Ishikawa (cell line): ENCODE results near the gene EMILIN2.

Experiments
- EP300 ChIP-seq: IDR thresholded peaks from 2 replicates; pipeline ENCODE4 v1.6.1; 2012; ENCODE audit warnings: borderline replicate concordance
- RAD21 ChIP-seq: IDR thresholded peaks from 2 replicates; pipeline ENCODE4 v1.6.1; 2012; ENCODE audit warnings: low read depth
- TCF12 ChIP-seq: IDR thresholded peaks from 2 replicates; pipeline ENCODE4 v1.6.1; 2012; ENCODE audit warnings: low read depth
- TEAD4 ChIP-seq: IDR thresholded peaks from 2 replicates; pipeline ENCODE4 v1.6.1; 2012
- ZBTB7A ChIP-seq: IDR thresholded peaks from 2 replicates; pipeline ENCODE4 v1.6.1; 2012; ENCODE audit warnings: low read depth
- TF ChIP-seq, protein P1 (sequence below): IDR thresholded peaks from 2 replicates; pipeline ENCODE4 v1.6.1; 2012

DNA sequence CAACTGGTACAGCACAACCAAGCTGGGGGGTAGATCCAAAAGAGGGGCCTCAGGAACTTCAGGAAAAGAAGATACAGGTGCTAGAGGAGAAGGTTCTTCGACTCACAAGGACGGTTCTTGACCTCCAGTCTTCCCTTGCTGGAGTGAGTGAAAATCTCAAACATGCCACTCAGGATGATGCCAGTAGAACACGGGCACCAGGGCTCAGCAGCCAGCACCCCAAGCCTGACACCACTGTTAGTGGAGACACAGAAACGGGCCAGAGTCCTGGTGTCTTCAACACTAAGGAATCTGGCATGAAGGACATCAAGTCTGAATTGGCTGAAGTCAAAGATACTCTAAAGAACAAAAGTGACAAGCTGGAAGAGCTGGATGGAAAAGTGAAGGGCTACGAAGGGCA lies 43.8 kb downstream of the EMILIN2 start:
- TF ChIP-seq, protein P1, sequence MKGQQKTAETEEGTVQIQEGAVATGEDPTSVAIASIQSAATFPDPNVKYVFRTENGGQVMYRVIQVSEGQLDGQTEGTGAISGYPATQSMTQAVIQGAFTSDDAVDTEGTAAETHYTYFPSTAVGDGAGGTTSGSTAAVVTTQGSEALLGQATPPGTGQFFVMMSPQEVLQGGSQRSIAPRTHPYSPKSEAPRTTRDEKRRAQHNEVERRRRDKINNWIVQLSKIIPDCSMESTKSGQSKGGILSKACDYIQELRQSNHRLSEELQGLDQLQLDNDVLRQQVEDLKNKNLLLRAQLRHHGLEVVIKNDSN = no peak
- TF ChIP-seq EP300 (no peak), RAD21 (no peak), TCF12 (no peak), ZBTB7A (no peak), TEAD4 (no peak)
